Uterus (tissue), 2 donors: Measurements from ENCODE around the gene ANP32E.
"Not testable (repeated sequence)": the region's sequence is repeated elsewhere in the genome, so short reads cannot be mapped to it uniquely, and the experiment has no call there.

ENCODE experiments used
- CTCF ChIP-seq, 4 experiments: fragments of 200-600 bp in 2 of 4; fragments of 450-650 bp in 2 of 4; sonication (generic) in 2 of 4; IDR thresholded peaks; one replicate each; pipeline ENCODE4 v1.5.1; 2016 to 2019; ENCODE audit warnings: antibody characterized with exemption in 4 of 4, mild to moderate bottlenecking in 2 of 4, moderate library complexity in 1 of 4
- POLR2A ChIP-seq, 2 donors: fragments of 450-650 bp; IDR thresholded peaks; one replicate each; pipeline ENCODE4 v1.6.1; 2016; ENCODE audit warnings: antibody characterized with exemption in 2 of 2, mild to moderate bottlenecking in 1 of 2, moderate library complexity in 1 of 2

GRCh38 chr1:150214099-150214756 lies 21.7 kb downstream of the ANP32E start:
- not testable (repeated sequence) for TF ChIP-seq CTCF, POLR2A (IDR thresholded peaks at IDR 0.05)
